ENCODE data around the gene ELANE.

- TF ChIP-seq CTCF (IDR thresholded peaks at IDR 0.05; ENCODE audit: poor library complexity) (no peak), EZH2 (IDR thresholded peaks at IDR 0.05; ENCODE audit: borderline replicate concordance) (no peak)
These were observed 7.1 kb downstream of the ELANE start, which contains the start of gene CFD for GRCh38 chr19:858868-859843.

Measured in hepatocyte (in vitro differentiated cells).